Forelimb muscle (tissue), 1 donor: ENCODE results near the gene ARID2. TPM values are rescaled to one million over a fixed set of nuclear protein-coding genes. Genes with fewer than 3 reads are reported as not detected.

Experiments used
- DNase-seq: peaks from one replicate; pipeline ENCODE4 v3.0.0-alpha.2; 2013; ENCODE audit warnings: low read depth
- polyA plus RNA-seq: library from polyadenylated mRNA; unstranded; fragments of 120-200 nt; gene quantifications from one replicate; pipeline ENCODE4 v1.2.1, GENCODE V29; 2013; ENCODE audit not compliant: insufficient read length

The ARID2 gene
- polyA plus RNA-seq, 1 donor: 16.3 TPM

DNA sequence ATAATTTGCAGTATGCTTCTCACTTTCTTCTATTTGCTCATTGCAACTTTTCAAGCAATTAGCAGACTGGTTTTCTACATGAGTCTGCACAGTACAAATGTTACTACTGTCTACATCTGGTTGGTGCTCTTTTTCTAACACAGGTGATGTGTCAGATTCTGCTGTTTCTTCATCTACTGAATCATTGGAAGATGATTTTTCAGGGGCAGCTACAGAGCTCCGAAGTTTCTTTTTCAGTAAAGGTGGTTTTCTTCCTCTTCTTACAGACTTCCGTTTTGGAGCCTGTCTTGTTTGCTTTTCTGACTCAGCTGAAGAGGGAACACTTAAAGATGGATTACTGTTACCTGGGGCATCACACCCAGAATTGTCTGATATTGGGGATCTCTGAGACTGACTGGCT, 198.8 kb downstream of the ARID2 start:
- no peak for DNase-seq

- DNase-seq: no peak
These were observed 200.9 kb downstream of the ARID2 start for GRCh38 chr12:45930369-45930768.

DNA sequence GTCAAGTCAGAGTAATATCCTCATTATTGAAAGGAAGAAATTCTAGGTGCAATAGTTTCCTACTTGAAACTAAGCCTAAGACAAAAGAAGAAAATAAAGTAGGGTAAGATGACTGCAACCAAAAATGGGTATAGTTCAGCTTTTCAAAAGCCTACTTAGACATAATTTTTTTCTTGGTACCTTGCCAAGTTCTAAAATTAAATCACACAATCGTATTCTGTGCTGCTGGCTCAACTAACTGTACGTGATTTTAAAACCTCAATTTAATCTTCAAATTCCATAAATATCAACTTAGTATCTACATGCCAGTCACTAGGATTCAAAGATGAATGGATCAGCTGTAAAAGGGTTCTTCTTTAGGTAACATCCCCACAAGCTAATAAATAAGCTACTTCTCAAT, 204.0 kb downstream of the ARID2 start:
- DNase-seq: no peak

DNA sequence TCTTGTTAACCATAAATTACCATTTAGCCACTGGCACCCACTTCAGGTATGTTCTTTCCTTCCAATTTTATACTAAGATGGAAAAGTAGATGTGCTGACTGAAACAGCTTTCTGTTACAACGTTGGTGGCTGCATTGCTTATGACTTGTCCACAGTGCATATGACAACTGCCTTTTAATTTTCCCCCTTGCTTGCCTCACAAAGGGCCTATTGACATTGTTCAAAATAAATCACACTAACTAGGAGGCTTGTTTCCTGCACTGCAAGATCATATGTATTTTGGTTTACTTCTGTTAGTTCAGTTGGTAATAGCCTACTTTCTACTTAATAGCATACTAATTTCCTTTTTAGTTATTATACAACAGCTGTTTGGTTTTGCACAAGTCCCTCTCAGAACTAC, 205.4 kb downstream of the ARID2 start:
- DNase-seq: no peak

DNA sequence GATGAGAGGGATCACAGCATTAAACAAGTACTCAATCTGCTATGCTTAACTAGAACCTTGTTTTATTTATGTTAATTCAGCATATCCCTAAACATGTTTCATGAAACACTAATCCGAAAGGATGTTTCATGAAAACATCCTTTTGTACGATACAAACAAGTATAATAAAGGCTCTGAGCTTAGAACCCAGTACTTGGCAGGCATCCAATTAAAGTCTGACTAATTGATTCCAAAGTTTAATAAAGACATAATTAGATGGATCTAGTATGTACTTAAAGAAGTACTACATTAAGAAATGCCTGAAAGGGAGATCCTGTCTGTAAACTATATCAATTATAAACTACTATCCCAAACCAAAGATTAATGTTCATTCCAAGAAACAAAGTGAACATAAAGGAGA, 209.1 kb downstream of the ARID2 start:
- no peak for DNase-seq

GRCh38 chr12:45939759-45940158, 210.3 kb downstream of the ARID2 start:
- DNase-seq: no peak

DNA sequence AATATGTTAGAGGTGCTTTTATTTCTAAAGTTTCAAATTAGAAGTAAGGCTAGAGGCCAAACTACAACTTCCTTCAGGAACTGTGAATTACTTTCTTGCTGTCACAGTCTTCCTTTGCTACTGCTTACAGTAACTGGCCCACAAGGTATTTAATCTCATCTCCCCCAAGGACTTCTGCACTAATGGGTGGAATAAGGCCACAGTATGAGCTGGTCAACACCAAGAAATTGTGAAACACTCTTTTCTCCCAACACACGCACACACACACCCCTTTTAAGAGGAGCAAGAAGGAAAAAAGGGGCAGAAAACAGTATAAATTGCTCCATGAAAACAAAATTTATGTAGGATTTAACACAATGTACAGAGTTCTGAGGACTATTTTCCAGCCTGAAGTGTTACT, 215.3 kb downstream of the ARID2 start:
- no peak for DNase-seq

GRCh38 chr12:45946435-45946834, 216.9 kb downstream of the ARID2 start:
- no peak for DNase-seq

- DNase-seq: no peak
These were observed 219.0 kb downstream of the ARID2 start for GRCh38 chr12:45948546-45948945.
